ENCODE measurements around the gene KRTAP5-7. TPM values are rescaled to one million over a fixed set of nuclear protein-coding genes. Genes with fewer than 3 reads are reported as not detected.

Gene KRTAP5-7
- total and polyA plus RNA-seq, 2 donors (not counting 3 experiments of a cell fraction or from before 2014, with no cell fraction given), result 0.07 TPM; not detected in 1

- ChIA-PET POLR2A (no interaction called here), CTCF (interaction anchor here (1.3 kb wide), 1 partner anchor 32 kb away, joined by 3 read pairs; no protein-coding TSS in a partner anchor)
- no peaks in the 10 kb centered on the region for H3K27me3 ChIP-seq (ENCODE audit: control insufficient read depth in 2 of 2, insufficient read depth in 2 of 2, low read length in 2 of 2)
- no peaks in the 10 kb centered on the region for H3K79me2 ChIP-seq (ENCODE audit: control insufficient read depth, insufficient read depth, low read length)
- H3K9ac ChIP-seq (replicated peaks; ENCODE audit: extremely low read depth, insufficient read depth, low read length), result no peak within 1 kb of the TSS
- dilution Hi-C loops (cut with MboI; ENCODE audit: extremely low pct_ligation_motif_present, low sequenced_read_pairs) (no loop called here), intact Hi-C loops (cut with micrococcal nuclease) (no loop called here)
- H3K9me3 ChIP-seq (replicated peaks; ENCODE audit: control insufficient read depth, insufficient read depth, low read length), result no peaks in the 10 kb centered on the region
- H3K4me2 ChIP-seq (ENCODE audit: insufficient read depth, low read length), result no peak within 1 kb of the TSS
- no peak for DNase-seq (ENCODE audit: low read depth, low spot score)
- H3K36me3 ChIP-seq (ENCODE audit: control insufficient read depth in 2 of 2, extremely low read depth in 1 of 2, insufficient read depth in 2 of 2, low read length in 2 of 2), result no peaks in the 10 kb centered on the region
- no peaks in the 10 kb centered on the region for H4K20me1 ChIP-seq (replicated peaks; ENCODE audit: control insufficient read depth, extremely low read depth, insufficient read depth, low read length)
- FAIRE-seq, result no peak
- no peak within 1 kb of the TSS for H3K4me3 ChIP-seq (replicated peaks in 1 of 3; ENCODE audit: insufficient read depth in 1 of 3, low read depth in 1 of 3, low read length in 3 of 3)
- no peaks in the 10 kb centered on the region for H3K4me1 ChIP-seq (ENCODE audit: control insufficient read depth, extremely low read depth, insufficient read depth, low read length)
- no peak within 1 kb of the TSS for H3K27ac ChIP-seq (ENCODE audit: insufficient read depth, low read depth, low read length)
- H2AFZ ChIP-seq (ENCODE audit: low read depth, low read length), result no peak within 1 kb of the TSS
- H3K9me1 ChIP-seq (replicated peaks; ENCODE audit: control insufficient read depth, extremely low read depth, insufficient read depth, low read length), result no peaks in the 10 kb centered on the region
- TF ChIP-seq, protein P1, sequence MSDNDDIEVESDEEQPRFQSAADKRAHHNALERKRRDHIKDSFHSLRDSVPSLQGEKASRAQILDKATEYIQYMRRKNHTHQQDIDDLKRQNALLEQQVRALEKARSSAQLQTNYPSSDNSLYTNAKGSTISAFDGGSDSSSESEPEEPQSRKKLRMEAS (IDR thresholded peaks at IDR 0.05; ENCODE audit: insufficient read depth, insufficient read length), result no peak
- no peak for TF ChIP-seq GATA2 (IDR thresholded peaks at IDR 0.05; ENCODE audit: insufficient read depth, insufficient read length, low read depth, low read length)
- TF ChIP-seq FOS (IDR thresholded peaks at IDR 0.05; ENCODE audit: borderline replicate concordance, insufficient read depth, low read length), result no peak
- TF ChIP-seq MYC (IDR thresholded peaks at IDR 0.05; ENCODE audit: low read depth, low read length), result no peak
- no peak for TF ChIP-seq POLR2A (IDR thresholded peaks at IDR 0.05; ENCODE audit: low read depth, low read length)
- no peak for TF ChIP-seq EZH2 (IDR thresholded peaks at IDR 0.05; ENCODE audit: borderline replicate concordance, low read depth, low read length, severe bottlenecking)
- no TSS peak for BruUV-seq (replicated peaks)
These were observed 21.1 kb downstream of the KRTAP5-7 start, which contains the start of gene KRTAP5-9 for GRCh38 chr11:71548120-71548519. Gene KRTAP5-9 (plus strand): TSS chr11:71548420. CDS start chr11:71548658, 238 bp downstream.

- H3K9me3 ChIP-seq (replicated peaks; ENCODE audit: control insufficient read depth, insufficient read depth, low read length), result no peaks in the 10 kb centered on the region
- H3K4me1 ChIP-seq (ENCODE audit: control insufficient read depth, extremely low read depth, insufficient read depth, low read length), result no peaks in the 10 kb centered on the region
- no peaks in the 10 kb centered on the region for H4K20me1 ChIP-seq (replicated peaks; ENCODE audit: control insufficient read depth, extremely low read depth, insufficient read depth, low read length)
- no peak for DNase-seq (ENCODE audit: low read depth, low spot score)
- no peak overlapping the region for H3K4me2 ChIP-seq (ENCODE audit: insufficient read depth, low read length)
- ChIA-PET POLR2A (no interaction called here), CTCF (interaction anchor here (1.3 to 1.8 kb wide), 2 partner anchors 15 to 31 kb away, joined by 3 to 12 read pairs; no protein-coding TSS in a partner anchor)
- no peak overlapping the region for H2AFZ ChIP-seq (ENCODE audit: low read depth, low read length)
- no peaks in the 10 kb centered on the region for H3K27me3 ChIP-seq (ENCODE audit: control insufficient read depth in 2 of 2, insufficient read depth in 2 of 2, low read length in 2 of 2)
- H3K79me2 ChIP-seq (ENCODE audit: control insufficient read depth, insufficient read depth, low read length), result no peaks in the 10 kb centered on the region
- H3K9me1 ChIP-seq (replicated peaks; ENCODE audit: control insufficient read depth, extremely low read depth, insufficient read depth, low read length), result no peaks in the 10 kb centered on the region
- no peak for FAIRE-seq
- dilution Hi-C loops (cut with MboI; ENCODE audit: extremely low pct_ligation_motif_present, low sequenced_read_pairs), result no loop called here
- no peak overlapping the region for H3K9ac ChIP-seq (replicated peaks; ENCODE audit: extremely low read depth, insufficient read depth, low read length)
- no peak overlapping the region for H3K4me3 ChIP-seq (replicated peaks in 1 of 3; ENCODE audit: insufficient read depth in 1 of 3, low read depth in 1 of 3, low read length in 3 of 3)
- H3K36me3 ChIP-seq (ENCODE audit: control insufficient read depth in 2 of 2, extremely low read depth in 1 of 2, insufficient read depth in 2 of 2, low read length in 2 of 2), result no peaks in the 10 kb centered on the region
- BruUV-seq (replicated peaks), result no TSS peak
- intact Hi-C loops (cut with micrococcal nuclease), result no loop called here
- no peak overlapping the region for H3K27ac ChIP-seq (ENCODE audit: insufficient read depth, low read depth, low read length)
- TF ChIP-seq POLR2A (IDR thresholded peaks at IDR 0.05; ENCODE audit: low read depth, low read length), result no peak
- TF ChIP-seq EZH2 (IDR thresholded peaks at IDR 0.05; ENCODE audit: borderline replicate concordance, low read depth, low read length, severe bottlenecking), result no peak
- TF ChIP-seq POLR2AphosphoS5 (IDR thresholded peaks at IDR 0.05; ENCODE audit: insufficient read depth, low read depth, low read length), result no peak
- no peak for TF ChIP-seq CTCF (IDR thresholded peaks at IDR 0.05; ENCODE audit: extremely low read depth in 1 of 2, insufficient read depth in 1 of 2, low read depth in 1 of 2, low read length in 2 of 2)
- TF ChIP-seq, protein P1 (IDR thresholded peaks at IDR 0.05; ENCODE audit: insufficient read depth, insufficient read length), result no peak
- no peak for TF ChIP-seq MYC (IDR thresholded peaks at IDR 0.05; ENCODE audit: low read depth, low read length)
- TF ChIP-seq FOS (IDR thresholded peaks at IDR 0.05; ENCODE audit: borderline replicate concordance, insufficient read depth, low read length), result no peak
- TF ChIP-seq JUN (IDR thresholded peaks at IDR 0.05; ENCODE audit: borderline replicate concordance, insufficient read depth, insufficient read length, low read depth), result no peak
- TF ChIP-seq GATA2 (IDR thresholded peaks at IDR 0.05; ENCODE audit: insufficient read depth, insufficient read length, low read depth, low read length), result no peak
These were observed 21.7 kb downstream of the KRTAP5-7 start for GRCh38 chr11:71548716-71549151.

Measured in endothelial cell of umbilical vein (primary cell).